ENCODE data around the gene LPO. TPM values are rescaled to one million over a fixed set of nuclear protein-coding genes. Genes with fewer than 3 reads are reported as not detected.

LPO gene
- total RNA-seq, 1 donor from 2014 or later, result not detected

- intact Hi-C loops (cut with micrococcal nuclease), result no loop called here
- DNase-seq (no peak), ATAC-seq (no peak)
These were observed 12.1 kb downstream of the LPO start for GRCh38 chr17:58250344-58251011.

GRCh38 chr17:58252141-58252540 lies 13.8 kb downstream of the LPO start:
- DNase-seq, result no peak
- intact Hi-C loops (cut with micrococcal nuclease), result no loop called here
- ATAC-seq, result no peak

GRCh38 chr17:58253082-58253481 lies 14.7 kb downstream of the LPO start:
- intact Hi-C loops (cut with micrococcal nuclease), result no loop called here
- ATAC-seq, result no peak
- DNase-seq, result no peak

DNA sequence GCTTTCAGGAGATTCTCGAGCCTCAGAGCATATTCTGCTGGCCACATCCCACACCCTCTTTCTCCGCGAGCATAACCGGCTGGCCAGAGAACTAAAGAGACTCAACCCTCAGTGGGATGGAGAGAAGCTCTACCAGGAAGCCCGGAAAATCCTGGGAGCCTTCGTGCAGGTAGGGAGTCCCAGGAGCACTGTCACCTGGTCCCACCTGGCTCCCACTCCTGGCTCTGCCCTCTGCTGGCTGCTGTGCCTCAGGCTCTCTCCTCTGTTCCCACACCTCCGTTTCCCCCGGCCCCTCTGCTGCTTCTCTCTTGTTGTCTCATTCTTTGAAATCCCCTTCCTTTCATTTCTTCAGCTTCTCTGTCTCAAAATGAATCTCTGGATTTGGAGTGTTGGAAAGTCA lies 16.4 kb downstream of the LPO start:
- intact Hi-C loops (cut with micrococcal nuclease), result no loop called here
- DNase-seq, result no peak
- no peak for ATAC-seq

GRCh38 chr17:58262149-58262548 lies 23.8 kb downstream of the LPO start:
- ATAC-seq (no peak), DNase-seq (no peak)
- intact Hi-C loops (cut with micrococcal nuclease), result no loop called here

- intact Hi-C loops (cut with micrococcal nuclease), result no loop called here
- ATAC-seq (no peak), DNase-seq (no peak)
These were observed 25.4 kb downstream of the LPO start for GRCh38 chr17:58263773-58264172.

GRCh38 chr17:58264407-58265103 lies 26.2 kb downstream of the LPO start:
- DNase-seq (no peak), ATAC-seq (no peak)
- intact Hi-C loops (cut with micrococcal nuclease), result no loop called here

DNA sequence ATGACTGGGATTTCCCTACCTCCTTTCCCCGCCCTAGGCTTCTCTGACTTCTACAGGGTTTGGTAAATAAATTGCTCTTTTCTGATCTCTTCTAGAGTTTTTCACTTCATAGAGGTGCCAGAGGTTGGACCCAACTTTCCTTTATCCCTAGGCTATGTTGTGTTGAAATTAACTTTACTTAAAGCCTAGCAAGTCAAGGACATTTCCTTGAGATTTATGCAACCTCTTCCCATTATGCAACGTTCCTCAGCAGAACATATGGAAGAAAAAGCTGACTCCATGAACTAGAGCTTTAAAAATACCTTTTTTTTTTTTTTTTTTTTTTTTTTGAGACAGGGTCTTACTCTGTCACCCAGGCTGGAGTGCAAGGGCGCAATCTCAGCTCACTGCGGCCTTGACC lies 26.9 kb downstream of the LPO start:
- ATAC-seq, result no peak
- no peak for DNase-seq
- intact Hi-C loops (cut with micrococcal nuclease), result no loop called here

DNA sequence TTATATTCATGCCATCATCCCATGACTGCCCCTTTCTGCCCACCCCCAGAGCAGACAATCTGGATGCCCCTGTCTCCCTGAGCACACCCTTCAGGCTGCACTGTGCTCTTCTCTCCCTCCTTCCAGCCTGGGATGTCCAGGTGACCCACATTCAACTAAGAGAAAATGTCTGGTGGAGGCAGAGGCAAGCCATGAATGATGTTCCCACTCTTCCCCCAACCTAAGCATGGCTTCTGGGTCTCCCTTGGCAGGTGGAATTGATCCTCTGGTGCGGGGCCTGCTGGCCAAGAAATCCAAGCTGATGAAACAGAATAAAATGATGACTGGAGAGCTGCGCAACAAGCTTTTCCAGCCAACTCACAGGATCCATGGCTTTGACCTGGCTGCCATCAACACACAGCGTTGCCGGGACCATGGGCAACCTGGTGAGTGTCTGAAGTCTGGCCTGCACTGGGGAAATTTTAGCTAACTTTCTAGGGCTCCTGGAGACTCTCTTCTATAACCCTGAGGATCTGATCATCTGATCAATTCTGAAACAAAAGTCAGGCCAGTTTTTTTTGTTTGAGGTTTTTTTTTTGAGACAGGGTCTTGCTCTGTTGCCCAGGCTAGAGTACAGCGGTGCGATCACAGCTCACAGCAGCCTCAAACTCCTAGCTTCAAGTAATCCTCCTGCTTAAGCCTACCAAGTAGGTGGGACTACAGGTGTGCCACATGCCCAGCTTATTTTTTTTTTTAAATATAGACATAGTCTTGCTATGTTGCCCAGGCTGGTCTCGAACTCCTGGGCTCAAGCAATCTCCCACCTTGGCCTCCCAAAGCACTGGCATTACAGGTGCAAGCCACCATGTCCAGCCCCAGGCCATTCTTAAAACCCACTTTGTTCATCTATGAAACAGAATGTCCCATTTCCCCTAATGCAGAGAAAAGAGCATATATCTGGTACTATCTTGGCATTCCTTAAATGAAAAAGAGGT lies 27.8 kb downstream of the LPO start:
- DNase-seq (no peak), ATAC-seq (no peak)
- intact Hi-C loops (cut with micrococcal nuclease), result no loop called here

DNA sequence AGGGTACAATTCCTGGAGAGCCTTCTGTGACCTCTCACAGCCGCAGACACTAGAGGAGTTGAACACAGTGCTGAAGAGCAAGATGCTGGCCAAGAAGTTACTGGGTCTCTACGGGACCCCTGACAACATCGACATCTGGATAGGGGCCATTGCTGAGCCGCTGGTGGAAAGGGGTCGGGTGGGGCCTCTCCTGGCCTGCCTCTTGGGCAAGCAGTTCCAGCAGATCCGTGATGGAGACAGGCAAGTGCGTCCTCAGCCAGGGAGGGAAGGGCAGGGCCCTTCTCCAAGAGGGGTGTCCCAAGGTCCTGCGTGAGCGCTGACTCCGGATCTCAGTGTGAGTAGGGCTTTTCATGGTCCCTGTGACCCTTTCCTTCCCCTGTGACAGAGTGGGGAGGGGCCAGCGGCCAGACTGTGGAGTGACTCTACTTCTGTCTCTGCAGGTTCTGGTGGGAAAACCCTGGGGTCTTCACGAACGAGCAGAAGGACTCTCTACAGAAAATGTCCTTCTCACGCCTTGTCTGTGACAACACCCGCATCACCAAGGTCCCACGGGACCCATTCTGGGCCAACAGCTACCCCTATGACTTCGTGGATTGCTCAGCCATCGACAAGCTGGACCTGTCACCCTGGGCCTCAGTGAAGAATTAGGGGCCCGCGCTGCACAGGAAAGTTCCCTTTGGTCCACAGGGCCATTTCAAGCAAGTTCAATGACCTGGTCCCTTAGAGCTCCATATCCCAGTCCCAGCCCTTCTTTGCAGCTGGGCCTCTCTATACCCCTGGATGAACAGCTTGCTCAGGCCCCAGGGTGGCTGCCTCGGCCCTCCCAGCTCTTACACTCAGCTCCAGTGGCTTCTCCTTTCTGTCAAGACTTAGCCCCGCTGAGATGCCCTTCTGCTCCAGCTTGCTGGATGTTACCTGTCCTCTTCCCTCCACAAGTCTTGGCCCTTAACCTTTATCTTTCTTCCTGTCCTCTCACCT lies 29.3 kb downstream of the LPO start:
- no peak for ATAC-seq
- DNase-seq, result no peak
- intact Hi-C loops (cut with micrococcal nuclease), result no loop called here

DNA sequence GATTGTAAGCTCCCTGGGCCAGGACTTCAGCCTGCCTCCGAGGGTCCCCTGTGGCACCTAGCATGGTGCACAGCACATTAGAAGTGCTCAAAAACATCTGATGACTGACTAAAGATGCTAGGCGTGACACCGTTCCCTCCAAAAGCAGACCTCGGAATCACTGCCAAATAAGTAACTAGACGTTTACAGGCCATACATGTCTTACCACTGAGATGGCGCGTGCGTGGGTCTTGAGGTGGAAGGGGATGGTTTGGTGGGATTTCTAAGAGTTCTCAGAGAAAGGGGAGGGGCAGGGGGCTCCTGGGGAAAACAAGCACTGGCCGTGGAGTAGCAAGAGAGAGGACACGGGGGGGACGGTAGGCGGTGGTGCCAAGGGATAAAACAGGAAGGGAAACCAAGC lies 29.9 kb downstream of the LPO start:
- intact Hi-C loops (cut with micrococcal nuclease), result no loop called here
- no peak for ATAC-seq

GRCh38 chr17:58268774-58269556 lies 30.6 kb downstream of the LPO start:
- DNase-seq, result no peak
- intact Hi-C loops (cut with micrococcal nuclease), result no loop called here
- ATAC-seq, result no peak

More for the DNA sequence above, 29.9 kb downstream of the LPO start:
- no peak for DNase-seq

DNA sequence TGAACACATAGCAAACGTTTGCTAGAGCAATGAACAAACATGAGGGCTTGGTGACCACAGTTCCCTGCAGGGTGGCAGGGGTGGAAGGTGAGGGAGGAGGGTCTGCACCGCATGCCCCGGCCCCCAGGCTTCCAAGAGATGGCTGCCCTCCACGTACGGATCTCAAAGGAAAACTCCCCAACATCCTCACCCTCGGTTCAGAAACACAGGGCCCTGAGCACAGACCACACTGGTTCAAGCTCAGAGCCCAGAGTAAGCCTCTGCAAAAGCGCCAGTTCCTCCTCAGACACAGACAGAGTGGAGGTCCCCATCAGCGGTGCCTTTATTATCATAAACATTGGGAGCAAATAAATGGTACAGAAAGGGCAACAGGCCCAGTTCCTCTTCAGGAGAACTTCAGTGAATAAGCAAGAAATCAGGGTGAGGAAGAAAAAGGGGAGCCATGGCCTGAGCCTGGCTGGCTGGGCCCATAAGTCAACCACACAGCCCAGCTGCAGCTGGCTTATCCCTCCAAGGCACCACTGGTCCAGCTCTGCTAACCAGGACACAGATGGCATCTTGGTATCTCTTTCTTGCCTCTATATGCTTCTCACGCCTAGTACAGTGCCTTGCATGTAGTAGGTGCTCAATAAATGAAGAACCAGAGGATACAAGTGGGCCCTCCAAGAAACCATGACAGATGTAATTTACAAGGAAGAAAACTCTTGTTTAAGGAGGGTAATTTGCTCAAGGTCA lies 31.3 kb downstream of the LPO start:
- ATAC-seq (no peak), DNase-seq (no peak)
- intact Hi-C loops (cut with micrococcal nuclease), result no loop called here

DNA sequence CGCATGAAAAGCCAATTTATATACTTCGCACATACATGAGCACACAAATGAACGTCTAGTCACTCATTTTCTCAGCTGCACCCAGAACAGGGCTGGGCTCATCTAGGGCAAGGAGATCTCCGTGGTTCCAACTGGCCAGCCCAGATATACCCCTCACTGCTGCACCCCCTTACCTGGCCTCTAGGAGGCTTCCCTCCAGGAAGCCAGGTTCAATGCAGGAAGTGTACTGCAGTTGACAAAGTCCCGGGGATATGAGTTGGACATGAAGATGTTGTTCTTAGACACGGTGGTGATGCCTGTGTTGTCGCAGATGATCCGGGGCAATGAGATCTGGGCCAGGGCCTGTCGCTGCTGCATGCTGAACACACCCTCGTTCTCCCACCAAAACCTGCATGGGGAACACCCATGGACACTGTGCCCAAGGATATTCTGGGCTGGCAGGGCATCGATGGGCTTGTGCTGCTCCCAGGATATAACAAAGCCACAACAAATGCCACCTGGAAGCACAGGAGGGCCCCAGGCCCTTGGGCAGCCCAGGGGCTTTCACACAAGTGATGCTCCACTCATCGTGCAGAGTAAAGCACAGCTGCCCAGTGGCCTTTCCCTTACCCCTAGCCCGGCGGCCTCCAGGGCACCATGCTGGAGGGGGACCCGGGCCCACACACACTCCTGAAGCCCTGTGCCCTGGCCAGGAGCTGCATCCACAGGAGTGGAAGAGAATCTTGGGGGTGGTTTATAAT lies 32.3 kb downstream of the LPO start:
- intact Hi-C loops (cut with micrococcal nuclease), result no loop called here
- DNase-seq (no peak), ATAC-seq (no peak)

- no peak for ATAC-seq
- DNase-seq, result no peak
- intact Hi-C loops (cut with micrococcal nuclease), result no loop called here
These were observed 33.0 kb downstream of the LPO start for GRCh38 chr17:58271216-58271931.

All from left ventricle myocardium superior (tissue), 1 donor.